Liver (tissue), 3 donors: Measurements from ENCODE around the gene FAM133A.

Source experiments
- CTCF ChIP-seq: fragments of 150-350 bp; IDR thresholded peaks from 2 replicates; pipeline ENCODE4 v1.5.1; 2017; ENCODE audit warnings: improper control_type of control experiment, low read depth, low read length; ENCODE audit not compliant: missing input control
- EGR1 ChIP-seq, 2 donors: IDR thresholded peaks; 2 replicates each; pipeline ENCODE4 v1.6.1; 2016 to 2018; ENCODE audit warnings: antibody characterized with exemption in 2 of 2, low read depth in 2 of 2
- JUND ChIP-seq, 2 donors: IDR thresholded peaks; 2 replicates each; pipeline ENCODE4 v1.6.1; 2016; ENCODE audit warnings: antibody characterized with exemption in 2 of 2
- RAD21 ChIP-seq, 2 donors: IDR thresholded peaks; 2 replicates each; pipeline ENCODE4 v1.6.1; 2016; ENCODE audit warnings: antibody characterized with exemption in 2 of 2, mild to moderate bottlenecking in 2 of 2
- SP1 ChIP-seq: IDR thresholded peaks from 2 replicates; pipeline ENCODE4 v1.6.1; 2018; ENCODE audit warnings: antibody characterized with exemption, mild to moderate bottlenecking
- TAF1 ChIP-seq: conservative IDR thresholded peaks from 2 replicates; pipeline ENCODE4 v1.6.1; 2016; ENCODE audit warnings: antibody characterized with exemption, mild to moderate bottlenecking
- YY1 ChIP-seq: IDR thresholded peaks from 2 replicates; pipeline ENCODE4 v1.6.1; 2016; ENCODE audit warnings: antibody characterized with exemption, mild to moderate bottlenecking
- donor health status: healthy.
- donor health status: healthy.

DNA sequence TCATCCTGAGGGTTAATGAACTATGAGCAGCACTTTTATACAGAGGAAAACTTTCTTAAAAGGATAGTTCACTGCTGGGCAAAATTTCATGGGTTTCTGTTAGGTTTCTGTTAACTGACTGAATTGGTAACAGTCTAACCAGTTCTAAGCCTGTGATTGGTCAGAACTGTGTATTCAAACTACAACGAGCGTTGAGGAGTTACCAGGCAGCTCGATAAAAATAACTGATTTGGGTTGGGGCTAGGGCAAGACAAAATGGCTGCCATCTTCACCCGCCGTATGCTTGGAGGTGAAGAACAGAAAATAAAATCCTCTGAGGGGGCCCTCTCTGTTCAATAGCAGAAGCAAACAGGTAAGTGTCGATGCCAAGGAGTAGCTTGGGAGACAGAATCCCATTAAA lies 22.0 kb downstream of the FAM133A start:
- TF ChIP-seq CTCF (no peak), SP1 (no peak), EGR1 (IDR thresholded peaks at IDR 0.05; ENCODE audit: low read depth in 2 of 2) (no peak), RAD21 (IDR thresholded peaks at IDR 0.05) (no peak), TAF1 (no peak), JUND (IDR thresholded peaks at IDR 0.05) (no peak), YY1 (no peak)
